Dermis microvascular lymphatic vessel endothelial cell (primary cell): ENCODE data around the gene SH3PXD2A. TPM values are rescaled to one million over a fixed set of nuclear protein-coding genes. Genes with fewer than 3 reads are reported as not detected.

ENCODE experiments used
- DNase-seq, 2 donors: peaks; one replicate each; pipeline versions ENCODE4 v3.0.0 to v3.0.0-alpha.2; 2010; ENCODE audit warnings: low read depth in 2 of 2
- total RNA-seq: library from RNA; depleted of rRNA; stranded (reverse); fragments of >200 nt; gene quantifications from 2 replicates; pipeline ENCODE4 v1.2.1, GENCODE V29; 2014

Gene SH3PXD2A
- total RNA-seq, 1 donor from 2014 or later = 2.6 TPM

GRCh38 chr10:103812432-103812831 is 42.9 kb downstream of the SH3PXD2A start:
- peak; percentile 93 to 97 for DNase-seq

- DNase-seq = no peak
These were observed 43.4 kb downstream of the SH3PXD2A start for GRCh38 chr10:103812004-103812403.

DNA sequence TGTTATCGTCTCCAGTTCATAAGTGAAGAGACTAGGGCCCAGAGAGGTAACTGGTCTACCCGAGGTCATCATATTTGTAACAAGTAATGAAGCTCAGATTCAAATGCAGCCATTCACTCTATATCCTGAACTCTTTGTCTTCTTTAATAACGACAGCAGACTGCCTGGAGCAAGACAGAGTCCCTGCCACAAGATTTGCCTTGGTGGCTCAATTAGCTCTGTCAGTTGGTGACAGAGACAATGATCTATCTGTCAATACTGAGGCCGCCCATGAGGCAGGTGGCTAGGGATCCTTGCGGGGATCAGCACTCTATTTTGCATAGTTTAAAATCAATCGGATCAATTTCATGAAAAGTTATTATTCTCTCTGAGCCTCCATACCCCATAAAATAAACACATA is 43.9 kb downstream of the SH3PXD2A start:
- peak in 1 of 2 donors; percentile 21 for DNase-seq

GRCh38 chr10:103808780-103809179 is 46.6 kb downstream of the SH3PXD2A start:
- no peak for DNase-seq

- no peak for DNase-seq
These were observed 47.4 kb downstream of the SH3PXD2A start for GRCh38 chr10:103807996-103808395.

DNA sequence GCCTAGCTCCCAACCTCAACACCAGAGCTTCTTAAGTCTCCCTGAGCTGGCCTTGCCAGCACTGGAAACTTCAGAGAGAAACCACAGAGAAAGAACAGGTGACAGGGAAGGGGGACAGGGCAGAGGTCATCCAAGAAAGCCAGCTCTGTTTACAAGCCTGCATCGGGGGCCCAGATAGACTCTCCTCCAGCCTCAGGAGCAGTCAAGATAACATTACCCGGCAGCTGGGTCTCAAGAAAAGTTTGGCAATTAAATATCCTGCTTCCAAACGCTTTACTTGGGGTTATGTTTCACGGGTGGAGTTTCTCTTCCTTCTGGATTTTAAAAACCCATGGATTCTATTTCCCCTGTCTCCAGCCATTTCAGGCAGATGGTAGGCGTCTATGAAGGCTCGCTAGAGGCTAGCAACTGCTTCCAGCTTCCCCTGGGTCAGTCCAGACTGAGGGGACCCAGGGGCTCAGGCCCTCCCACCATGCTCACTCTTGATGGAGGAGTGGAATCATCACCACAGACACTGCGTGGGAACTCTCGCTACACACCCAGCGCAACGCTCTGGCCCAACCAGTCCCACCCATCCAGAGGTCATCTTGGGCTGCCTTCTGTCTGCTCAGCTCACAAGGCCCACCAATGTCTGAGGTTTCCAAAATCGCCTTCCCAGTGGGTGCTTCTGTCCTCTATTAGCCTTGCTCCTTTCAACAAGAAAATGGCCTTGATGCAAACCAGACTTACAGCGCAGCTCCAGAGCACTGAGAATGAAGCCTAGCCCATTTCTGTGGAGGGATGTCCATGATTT is 48.8 kb downstream of the SH3PXD2A start:
- no peak for DNase-seq

- DNase-seq = no peak
These were observed 49.6 kb downstream of the SH3PXD2A start for GRCh38 chr10:103805781-103806180.

DNA sequence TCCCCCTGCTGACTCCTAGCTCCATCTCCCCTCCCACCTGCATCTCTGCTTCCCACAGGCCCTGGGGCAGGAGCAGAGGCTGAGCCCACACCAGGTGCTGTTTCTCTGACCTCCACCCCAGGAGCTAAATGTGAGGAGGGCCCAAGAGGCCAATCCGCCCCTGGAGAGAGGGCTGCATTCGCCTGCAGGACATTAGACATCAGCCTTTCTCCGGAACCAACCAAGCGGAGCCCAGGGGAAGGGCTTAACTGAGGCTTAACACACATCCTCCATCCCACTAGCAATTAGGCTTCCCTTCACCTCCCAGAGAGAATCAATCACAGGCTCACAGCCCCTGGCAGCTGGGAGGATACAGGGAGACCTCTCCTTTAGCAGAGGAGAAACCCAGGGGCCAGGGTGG is 50.5 kb downstream of the SH3PXD2A start:
- no peak for DNase-seq

- no peak for DNase-seq
These were observed 51.4 kb downstream of the SH3PXD2A start for GRCh38 chr10:103803941-103804340.

GRCh38 chr10:103802637-103803353 is 52.6 kb downstream of the SH3PXD2A start:
- DNase-seq = no peak

- DNase-seq = no peak
These were observed 53.3 kb downstream of the SH3PXD2A start for GRCh38 chr10:103802081-103802480.

DNA sequence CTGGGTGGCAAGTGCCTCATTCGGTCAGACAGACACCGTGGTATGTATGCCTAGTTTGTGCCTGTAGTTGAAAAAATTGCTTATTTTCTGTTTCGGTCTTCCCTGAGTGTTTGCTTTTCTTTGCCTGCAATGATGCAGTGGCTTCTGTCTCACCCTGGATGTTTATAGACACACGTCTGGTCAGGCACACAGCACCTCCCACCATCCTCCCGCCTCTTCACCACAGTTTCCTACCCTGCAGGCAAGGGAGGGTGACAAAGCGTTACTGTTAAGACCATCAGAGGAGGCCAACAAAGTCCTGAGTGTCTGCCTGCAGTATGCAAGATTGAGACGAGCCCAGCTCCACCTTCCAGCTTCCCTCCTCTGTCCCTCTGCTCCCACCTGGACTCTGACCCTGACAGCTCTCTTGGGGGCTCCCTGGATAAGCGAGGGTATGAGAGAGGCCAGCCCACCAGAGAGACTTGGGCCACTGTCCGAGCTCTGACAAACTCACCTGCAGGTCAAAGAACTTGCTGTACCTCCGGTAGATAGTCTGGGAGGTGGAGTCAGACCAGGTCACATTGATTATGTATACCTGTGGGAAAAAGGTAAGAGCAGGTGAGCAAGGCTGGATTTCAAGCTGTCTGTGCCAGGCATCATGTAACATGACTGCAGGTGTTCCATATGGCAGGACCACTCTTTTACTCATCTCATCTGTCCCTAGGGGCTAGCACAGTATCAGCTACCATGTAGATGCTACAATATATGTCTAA is 54.4 kb downstream of the SH3PXD2A start:
- DNase-seq = no peak

GRCh38 chr10:103800089-103800488 is 55.3 kb downstream of the SH3PXD2A start:
- DNase-seq = no peak

- no peak for DNase-seq
These were observed 56.0 kb downstream of the SH3PXD2A start for GRCh38 chr10:103799341-103799740.

- DNase-seq = no peak
These were observed 56.9 kb downstream of the SH3PXD2A start for GRCh38 chr10:103798511-103798910.

DNA sequence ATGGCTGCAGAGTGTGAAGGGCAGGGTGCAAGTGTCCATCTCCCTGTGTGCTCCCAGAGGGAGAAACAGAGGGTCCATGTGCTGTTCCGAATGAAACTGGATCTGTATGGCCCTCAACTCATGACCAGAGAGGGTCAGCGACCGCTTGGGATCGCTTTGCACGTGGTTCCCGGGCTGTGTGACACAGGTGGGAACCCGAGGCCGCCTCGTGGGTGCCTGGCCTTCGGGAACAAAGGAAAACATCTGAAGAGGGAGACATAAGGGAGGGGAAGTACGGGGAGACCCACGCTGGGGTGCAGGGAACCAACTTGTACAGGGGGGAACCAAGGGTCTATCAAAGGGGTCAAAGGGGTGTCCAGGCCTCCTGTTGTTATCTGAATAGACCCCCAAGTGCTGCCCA is 57.5 kb downstream of the SH3PXD2A start:
- DNase-seq = no peak

- no peak for DNase-seq
These were observed 59.6 kb downstream of the SH3PXD2A start for GRCh38 chr10:103795634-103796270.

DNA sequence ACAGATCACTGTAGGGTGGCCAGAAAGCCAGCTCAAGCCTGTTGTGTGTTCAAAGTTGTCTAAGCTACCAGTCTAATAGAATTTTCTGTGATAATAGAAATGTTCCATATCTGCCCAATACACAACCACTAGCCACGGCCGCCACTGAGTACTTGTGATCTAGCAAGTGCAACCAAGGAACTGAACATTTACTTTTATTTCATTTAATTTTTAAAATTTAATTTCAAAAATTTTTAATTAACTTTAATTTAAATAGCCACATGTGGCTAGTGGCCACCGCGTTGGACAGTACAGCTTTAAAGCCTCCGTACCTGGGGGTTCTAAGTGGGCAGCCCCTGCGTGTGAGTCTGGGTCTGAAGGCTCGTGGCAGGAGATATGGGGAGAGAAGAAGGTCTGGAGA is 60.4 kb downstream of the SH3PXD2A start:
- no peak for DNase-seq

DNA sequence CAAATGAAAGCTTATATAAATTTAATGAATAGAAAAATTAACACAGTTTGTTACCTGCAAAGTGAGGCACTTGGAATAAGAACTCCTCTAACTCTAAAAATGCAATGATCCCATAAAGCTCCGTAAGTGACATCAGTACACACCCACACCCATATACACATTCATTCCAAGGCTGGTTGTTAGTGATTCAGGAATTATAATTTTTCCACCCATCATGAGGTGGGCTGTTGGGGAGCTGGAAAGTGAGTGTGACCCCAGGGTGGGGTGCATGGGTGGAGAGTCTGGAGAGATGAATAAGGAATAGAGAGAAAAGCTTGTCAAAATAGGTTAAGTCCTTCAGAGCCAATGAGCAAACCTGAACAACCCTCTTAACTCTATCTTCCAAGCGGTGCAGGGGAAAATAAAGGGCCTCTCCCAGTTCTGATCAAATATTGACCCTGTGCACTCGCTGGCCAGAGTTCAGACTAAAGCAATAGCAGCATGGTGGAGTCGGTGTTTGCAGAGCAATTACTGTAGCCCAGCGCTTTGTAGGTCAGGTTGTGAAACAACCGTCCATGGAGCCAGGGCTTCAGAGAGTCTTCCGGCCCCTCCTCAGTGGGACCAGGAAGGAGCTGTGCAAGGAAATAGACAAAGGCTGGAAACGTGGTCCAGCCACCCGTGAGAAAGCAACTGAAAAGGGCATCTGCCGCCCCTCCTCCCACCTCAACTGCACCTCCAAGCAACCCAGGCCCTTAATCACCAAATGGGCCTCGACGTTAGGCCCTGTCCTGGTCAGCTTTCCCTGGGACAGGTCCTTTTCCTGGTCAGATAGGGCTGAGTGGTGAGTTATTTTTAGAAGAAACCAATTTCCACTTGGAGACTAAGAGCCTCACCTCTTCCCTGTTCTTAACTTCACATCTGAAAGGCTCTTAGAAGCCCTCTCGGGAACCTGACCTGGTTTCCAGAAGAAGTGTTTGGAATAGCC is 61.2 kb downstream of the SH3PXD2A start:
- DNase-seq = no peak

DNA sequence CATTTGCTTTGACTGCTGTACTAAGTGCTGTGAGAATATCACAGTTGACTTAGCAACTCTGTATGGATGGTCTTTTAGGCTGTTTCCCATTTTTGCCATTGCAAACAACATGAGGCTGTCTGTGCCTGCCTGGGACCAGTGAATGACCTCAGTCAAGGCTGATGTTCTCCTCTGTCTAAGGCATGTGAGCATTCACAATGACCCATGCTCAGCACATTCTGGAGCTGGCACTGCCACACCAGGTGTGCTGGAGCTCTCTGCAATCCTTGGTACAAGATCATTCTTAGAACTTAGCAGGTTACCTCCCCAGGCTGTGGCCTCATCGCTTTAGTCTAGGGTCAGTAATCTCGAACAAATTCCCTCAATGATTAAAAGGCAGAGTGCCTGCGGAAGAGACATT is 61.9 kb downstream of the SH3PXD2A start:
- DNase-seq = no peak

- DNase-seq = no peak
These were observed 62.8 kb downstream of the SH3PXD2A start for GRCh38 chr10:103792547-103792946.
